Suprapubic skin (tissue), 3 donors: ENCODE measurements around the gene SSBP1.

ENCODE experiments used
- EP300 ChIP-seq: sonication (generic); formaldehyde crosslinking; IDR thresholded peaks from one replicate; pipeline ENCODE4 v1.6.1; 2017; ENCODE audit warnings: antibody characterized with exemption
- POLR2A ChIP-seq, 2 donors: fragments of 450-650 bp; IDR thresholded peaks; one replicate each; pipeline ENCODE4 v1.6.1; 2017; ENCODE audit warnings: antibody characterized with exemption in 2 of 2, mild to moderate bottlenecking in 2 of 2, moderate library complexity in 2 of 2
- TF ChIP-seq, protein P1 (sequence below), 2 donors: fragments of 200-600 bp in 1 of 2; fragments of 450-650 bp in 1 of 2; sonication (generic) in 1 of 2; IDR thresholded peaks; one replicate each; pipeline ENCODE4 v1.5.1; 2016 to 2019; ENCODE audit warnings: antibody characterized with exemption in 2 of 2, mild to moderate bottlenecking in 1 of 2, moderate library complexity in 1 of 2

DNA sequence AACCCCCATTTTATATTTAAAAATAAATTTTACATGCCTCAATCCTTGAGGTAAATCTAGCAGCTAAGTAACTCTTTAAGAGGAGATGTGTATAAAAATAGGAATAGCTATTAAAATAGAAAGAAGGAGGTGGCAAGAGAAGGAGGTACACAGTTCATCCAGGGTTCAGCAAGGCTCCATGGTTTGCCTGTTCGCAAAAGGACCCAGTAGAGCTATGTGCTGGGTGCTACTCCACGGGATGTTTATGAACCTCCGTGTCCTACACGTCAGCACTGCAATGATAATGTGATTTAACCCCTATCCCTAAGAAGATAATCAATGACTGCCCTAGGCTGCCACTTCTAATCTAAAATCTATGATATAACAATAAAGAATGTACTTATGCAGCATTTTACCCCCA, 35.3 kb upstream of the SSBP1 start:
- TF ChIP-seq EP300: no peak
- TF ChIP-seq, protein P1, sequence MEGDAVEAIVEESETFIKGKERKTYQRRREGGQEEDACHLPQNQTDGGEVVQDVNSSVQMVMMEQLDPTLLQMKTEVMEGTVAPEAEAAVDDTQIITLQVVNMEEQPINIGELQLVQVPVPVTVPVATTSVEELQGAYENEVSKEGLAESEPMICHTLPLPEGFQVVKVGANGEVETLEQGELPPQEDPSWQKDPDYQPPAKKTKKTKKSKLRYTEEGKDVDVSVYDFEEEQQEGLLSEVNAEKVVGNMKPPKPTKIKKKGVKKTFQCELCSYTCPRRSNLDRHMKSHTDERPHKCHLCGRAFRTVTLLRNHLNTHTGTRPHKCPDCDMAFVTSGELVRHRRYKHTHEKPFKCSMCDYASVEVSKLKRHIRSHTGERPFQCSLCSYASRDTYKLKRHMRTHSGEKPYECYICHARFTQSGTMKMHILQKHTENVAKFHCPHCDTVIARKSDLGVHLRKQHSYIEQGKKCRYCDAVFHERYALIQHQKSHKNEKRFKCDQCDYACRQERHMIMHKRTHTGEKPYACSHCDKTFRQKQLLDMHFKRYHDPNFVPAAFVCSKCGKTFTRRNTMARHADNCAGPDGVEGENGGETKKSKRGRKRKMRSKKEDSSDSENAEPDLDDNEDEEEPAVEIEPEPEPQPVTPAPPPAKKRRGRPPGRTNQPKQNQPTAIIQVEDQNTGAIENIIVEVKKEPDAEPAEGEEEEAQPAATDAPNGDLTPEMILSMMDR (IDR thresholded peaks at IDR 0.05): no peak
- no peak for TF ChIP-seq POLR2A (IDR thresholded peaks at IDR 0.05)
